ENCODE measurements around the gene GLE1.

DNA sequence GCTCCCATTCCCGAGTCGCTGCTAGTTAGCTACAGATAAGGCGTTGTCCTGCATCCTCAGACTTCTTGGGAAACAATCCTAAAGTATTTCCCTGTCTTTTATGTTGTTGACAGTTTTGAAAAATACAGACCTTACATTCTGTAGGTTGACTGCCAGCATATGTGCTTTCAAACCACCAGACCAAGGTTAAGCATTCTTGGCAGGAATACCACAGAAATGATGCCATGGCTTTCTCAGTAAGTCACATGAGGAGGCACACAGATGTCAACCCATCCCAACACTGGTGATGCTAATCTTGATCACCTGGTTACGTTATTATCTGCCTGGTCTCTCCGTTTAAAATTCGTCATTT, 871 bp downstream of the GLE1 start:
- TF ChIP-seq, protein P1, sequence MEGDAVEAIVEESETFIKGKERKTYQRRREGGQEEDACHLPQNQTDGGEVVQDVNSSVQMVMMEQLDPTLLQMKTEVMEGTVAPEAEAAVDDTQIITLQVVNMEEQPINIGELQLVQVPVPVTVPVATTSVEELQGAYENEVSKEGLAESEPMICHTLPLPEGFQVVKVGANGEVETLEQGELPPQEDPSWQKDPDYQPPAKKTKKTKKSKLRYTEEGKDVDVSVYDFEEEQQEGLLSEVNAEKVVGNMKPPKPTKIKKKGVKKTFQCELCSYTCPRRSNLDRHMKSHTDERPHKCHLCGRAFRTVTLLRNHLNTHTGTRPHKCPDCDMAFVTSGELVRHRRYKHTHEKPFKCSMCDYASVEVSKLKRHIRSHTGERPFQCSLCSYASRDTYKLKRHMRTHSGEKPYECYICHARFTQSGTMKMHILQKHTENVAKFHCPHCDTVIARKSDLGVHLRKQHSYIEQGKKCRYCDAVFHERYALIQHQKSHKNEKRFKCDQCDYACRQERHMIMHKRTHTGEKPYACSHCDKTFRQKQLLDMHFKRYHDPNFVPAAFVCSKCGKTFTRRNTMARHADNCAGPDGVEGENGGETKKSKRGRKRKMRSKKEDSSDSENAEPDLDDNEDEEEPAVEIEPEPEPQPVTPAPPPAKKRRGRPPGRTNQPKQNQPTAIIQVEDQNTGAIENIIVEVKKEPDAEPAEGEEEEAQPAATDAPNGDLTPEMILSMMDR (IDR thresholded peaks at IDR 0.05), result no peak
- no peak for TF ChIP-seq POLR2A (IDR thresholded peaks at IDR 0.05)

Measured in Peyer's patch (tissue), 4 donors.